NCI-H226 (cell line): ENCODE data around the gene NLRP1.
A peak's percentile ranks its signal among the peaks of the same experiment; 100 is the strongest.

Experiments used
- DNase-seq: peaks from one replicate; pipeline ENCODE4 v3.0.0-alpha.2; 2015

NLRP1 gene

DNA sequence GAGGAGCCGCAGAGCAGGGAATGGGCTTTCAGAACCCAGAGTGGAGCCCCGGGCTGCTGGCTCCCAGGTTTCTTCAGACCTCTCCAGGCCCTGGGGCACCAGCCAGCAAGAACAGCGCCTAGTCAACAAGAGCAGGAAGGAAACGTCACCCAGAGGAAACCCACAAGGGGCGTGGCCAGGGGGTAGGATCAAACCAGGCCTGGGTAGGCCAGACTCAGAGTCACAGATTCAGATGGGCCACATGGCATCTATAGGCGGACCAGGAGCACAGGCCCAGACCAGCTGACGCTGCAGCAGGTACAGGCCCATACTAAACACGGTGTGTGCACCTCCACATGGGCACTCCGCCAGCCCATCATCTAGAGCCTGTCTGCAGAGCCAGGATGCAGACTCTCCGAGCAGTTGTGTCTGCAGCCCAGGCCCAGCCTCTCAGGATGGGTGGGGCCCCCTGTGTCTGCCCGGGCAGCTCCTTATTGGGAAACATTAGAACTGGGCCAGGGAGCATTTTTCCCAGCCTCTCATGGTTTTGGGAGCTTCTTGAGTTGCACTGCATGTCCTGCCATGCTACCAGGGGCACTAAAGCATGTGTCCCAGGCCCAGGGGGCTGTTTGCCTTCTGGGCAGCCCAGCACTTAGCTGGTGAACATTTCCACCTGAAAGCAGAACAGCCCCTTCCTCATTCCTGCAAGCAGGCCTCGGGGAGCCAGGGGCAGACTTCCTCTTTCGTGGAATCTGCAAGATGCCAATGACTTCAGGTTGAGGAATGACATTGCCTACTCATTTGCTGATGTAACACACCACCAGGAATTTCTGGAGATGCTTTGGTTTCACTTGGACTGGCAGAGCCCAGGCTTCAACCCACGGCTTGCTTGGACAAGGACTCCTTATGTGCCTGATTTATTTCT lies at the start of gene NLRP1:
Gene NLRP1, minus strand, starts transcription at position 127 of the 904 bp plus-strand sequence. CDS start 552 bp downstream, outside the sequence.
- peak; percentile 97 for DNase-seq

DNA sequence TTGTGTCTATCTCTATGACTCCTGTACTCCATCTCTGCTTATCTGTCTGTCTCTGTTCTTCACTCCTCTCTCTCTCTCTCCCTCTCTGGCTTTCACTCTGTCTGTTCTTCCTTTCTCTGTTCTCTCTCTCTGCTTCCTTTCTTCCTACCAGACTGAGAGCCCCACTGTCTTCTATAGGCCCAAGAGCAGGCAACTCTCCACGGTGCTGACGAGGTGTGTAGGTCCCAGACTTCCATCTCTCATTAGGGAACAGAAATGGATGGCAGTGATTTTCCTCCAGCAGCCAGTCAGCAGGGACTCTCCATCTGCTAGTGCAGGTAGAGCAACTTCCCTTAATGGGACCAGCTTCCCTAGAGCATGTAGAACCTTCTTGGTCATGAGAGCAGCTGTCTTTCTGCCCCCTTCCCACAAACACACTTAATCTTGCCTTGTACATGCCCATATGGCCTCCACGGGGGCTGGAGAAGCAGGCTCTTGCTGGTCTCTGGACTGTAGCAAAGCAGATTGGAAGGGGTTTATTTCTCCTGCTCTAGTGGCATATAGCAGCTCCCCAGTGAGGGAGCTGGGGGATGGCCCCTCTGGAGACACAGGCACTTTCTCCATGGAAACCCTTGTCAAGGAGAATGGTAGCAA lies 47.8 kb upstream of the NLRP1 start:
- DNase-seq, result no peak

DNA sequence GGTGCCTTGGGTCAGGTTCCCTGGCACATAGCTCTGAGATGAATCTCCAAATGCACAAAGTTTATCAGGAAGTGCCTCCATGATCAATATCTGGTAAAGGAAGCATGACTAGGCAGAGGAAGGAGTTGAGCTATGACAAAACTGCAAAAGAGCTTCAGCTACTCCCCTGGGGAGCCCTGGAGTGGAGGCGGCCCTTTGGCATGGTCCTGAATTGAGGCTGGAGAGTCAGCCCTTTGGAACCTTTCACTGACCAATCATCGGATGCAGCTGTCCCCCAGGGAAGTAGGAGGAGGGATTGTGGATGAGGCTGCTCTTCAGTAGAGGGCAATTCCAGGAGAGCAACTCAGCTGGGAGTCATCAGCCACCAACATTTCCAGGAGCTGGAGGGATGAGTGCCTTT lies 46.1 kb upstream of the NLRP1 start:
- DNase-seq, result no peak

DNA sequence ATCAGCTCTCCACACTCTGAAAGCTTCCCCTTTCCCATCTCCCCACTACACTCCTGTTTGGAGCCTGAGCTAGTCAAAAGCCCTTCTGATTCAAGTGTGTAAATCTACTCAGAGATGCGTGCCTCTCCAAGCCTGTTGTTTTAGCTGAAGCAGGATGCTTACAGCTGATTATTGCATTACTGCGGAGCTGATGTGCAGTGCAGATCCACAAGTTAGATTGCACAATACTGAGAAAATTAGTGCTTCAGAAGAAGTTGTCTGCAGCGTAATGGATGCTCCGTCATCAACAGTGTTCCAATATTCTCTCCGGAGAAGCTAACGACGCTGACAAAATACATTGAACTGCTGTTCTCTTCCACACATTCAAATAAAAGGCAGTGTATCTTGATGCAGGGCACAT lies 44.8 kb upstream of the NLRP1 start:
- DNase-seq, result no peak

DNA sequence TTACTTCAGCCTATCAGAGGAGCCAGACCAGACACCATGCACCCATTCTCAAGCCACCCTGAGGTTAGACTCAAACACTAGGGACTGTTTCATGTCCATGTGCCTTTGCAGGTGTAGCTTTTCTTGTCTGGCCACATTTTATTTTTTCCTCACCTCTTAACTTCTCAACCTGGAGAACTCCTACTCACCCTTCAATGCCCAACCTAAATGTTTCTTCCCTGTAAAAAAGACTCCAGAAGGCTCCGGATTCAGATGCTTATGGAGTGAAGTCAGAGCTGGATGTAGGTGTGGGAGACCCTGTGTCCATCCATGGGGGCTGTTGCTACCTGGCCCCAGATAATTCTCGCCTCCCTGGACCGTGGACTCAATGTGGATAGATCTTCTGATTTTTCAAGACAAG lies 44.0 kb upstream of the NLRP1 start:
- no peak for DNase-seq

DNA sequence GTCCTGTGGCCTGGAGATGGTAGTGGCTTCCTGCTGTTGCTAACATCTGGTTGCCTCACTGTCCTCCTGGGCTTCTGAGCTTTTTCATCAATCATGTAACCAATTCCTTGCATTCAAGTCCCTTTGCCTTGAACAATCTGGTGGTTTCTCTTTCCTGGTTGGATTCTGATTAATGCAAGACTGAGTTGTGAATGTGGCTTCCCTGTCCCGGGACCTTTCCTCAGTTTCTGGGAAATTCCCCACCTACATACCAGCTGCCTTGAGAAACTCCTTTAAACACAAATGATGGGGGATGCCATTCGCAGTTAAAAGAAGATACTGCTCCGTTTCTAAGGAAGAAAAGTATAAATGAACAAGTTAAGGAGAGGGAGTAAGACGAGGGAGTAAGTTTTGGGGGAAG lies 39.9 kb upstream of the NLRP1 start:
- DNase-seq, result no peak

DNA sequence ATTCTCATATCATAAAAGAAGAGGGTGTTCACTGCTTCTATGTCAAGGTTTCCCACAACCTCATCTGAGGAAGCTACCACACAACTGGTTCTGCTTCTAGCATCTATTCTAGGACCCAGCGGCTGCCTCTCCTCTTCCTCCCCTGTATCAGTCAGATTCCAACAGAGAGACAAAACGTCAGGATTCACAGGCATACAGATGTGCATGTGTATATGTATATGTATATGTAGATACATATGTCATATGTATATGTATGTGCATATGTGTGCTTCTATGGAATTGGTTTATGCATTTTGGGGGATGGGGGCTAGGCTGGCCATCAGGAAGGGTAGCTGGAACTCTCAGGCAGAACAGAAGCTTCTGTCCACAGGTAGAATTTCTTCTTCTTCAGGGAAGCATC lies 37.4 kb upstream of the NLRP1 start:
- DNase-seq, result no peak

DNA sequence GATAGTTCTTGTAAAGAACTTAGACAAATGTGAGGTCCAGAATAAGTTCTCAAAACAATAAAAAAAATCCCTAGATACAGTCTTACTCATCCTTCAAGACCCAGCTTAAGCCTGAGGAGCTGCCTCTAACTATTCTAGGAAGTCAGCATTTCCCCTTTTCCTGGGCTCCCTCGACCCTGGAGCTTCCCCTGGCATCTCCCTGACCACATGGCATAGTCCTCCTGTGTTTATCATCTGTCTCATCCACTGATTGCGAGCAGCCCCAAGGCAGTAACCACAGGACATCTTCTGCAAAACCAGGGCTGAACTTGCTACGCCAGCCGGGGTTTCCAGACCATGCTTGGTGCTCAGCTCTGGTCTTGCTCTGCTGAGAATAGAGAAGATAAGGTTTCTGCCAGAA lies 36.7 kb upstream of the NLRP1 start:
- no peak for DNase-seq

DNA sequence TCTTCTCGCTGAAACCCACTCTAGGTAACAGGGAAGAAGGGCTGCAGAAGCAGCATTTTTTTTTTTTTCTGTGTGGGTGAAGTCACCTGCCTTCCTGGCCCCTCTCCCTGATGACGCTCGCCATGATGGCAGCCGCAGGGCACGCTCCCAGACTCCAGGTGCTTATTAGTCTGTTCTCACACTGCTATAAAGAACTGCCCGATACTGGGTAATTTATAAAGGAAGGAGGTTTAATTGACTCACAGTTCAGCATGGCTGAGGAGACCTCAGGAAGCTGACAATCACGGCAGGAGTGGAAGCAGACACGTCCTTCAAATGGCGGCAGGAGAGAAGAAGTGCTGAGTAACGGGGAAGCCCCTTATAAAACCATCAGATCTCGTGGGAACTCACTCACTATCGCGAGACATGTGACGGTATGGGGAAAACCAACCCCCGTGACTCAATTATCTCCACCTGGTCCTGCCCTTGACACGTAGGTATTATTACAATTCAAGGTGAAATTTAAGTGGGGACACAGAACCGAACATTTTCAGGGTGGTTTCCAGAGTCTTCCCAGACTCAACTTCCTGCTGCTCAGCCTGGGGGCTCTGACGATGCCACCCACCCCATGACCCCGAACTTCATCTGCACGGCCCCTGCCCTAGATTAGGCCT lies 34.9 kb upstream of the NLRP1 start:
- no peak for DNase-seq

DNA sequence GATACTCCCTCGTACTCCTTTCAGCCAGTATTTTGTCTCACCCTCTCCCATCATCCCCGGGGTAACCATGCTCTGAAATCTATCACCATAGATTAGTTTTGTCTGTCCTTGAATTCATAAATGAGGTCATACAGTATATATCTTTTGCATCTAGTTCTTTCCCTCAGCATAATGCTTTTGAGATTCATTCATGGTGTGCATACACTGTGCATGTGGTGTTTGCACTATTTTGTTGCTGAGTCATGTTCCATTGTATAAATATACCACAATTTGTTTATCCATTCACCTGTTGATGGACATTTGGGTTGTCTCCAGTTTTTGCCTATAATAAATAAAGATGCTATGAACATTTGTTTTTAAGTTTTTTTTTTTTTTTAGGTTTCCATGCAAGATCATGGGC lies 34.2 kb upstream of the NLRP1 start:
- no peak for DNase-seq

DNA sequence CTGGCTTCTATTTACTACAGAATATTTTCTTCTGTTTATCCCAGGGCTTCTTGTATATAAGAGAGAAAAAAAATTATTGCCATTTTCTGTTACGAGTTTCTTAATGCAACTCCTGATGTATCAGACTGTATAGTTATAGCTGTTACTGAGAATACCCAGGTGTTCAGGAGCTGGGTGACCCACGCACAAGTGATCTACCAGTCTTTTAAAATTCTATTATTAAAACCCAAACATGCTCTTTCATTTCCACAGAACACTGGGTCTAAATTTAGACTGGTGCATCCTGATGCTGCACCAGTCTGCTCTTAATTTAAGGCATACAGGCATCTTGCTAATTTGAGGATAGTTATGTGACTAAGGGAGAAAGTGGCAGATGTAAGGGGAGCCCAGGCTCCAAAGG lies 31.2 kb upstream of the NLRP1 start:
- no peak for DNase-seq

DNA sequence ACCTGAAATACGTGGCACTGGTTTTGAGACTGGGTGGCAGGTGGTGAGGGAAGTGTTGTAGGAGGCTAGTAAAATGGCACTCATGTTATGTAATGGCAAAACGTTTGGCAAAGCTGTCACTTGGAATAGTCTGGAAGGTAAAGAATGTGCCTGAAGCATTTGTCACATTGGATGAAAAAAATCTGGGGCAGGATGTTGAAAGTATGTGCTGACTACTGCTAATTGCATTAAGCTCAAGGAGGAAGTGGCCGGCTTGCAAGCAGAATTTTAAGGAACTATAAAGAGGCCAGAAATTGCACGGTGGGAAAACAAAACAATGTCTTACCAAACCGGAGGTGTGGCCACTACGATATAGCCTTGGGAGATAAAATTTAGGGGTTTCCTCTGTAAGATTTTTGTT lies 26.6 kb upstream of the NLRP1 start:
- no peak for DNase-seq

DNA sequence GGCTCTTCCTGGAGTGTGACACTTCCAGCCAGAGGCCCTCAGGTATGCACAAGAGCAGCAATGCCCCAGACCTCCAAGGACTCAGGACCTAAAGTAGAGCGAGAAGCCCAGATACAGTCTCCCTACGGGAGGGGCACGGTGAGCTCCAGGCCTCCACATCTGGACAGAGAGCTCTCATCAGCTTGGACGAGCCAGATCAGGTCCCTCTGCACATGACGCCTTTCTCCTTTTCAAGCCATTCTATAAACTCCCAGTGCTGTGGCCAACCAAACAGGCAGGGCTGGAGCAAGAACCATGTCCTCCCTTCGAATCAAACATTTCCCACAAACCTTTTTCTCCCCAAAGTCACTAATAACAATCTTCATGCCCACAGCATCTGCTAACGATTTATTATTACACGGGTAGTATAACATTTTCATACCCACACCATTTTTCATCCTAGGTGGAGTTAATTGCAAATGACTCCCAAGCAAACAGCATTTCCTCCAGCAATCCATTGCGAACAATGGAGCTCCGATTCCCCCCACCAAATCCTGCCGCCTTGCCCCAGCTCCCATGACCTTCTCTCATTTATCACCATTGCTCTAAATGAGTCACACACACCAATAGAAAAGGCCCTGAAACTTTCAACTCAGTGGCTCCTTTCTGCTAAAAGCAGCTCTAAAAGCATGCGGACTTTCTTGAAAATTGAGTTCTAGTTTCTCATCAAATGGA lies 24.2 kb upstream of the NLRP1 start:
- no peak for DNase-seq

DNA sequence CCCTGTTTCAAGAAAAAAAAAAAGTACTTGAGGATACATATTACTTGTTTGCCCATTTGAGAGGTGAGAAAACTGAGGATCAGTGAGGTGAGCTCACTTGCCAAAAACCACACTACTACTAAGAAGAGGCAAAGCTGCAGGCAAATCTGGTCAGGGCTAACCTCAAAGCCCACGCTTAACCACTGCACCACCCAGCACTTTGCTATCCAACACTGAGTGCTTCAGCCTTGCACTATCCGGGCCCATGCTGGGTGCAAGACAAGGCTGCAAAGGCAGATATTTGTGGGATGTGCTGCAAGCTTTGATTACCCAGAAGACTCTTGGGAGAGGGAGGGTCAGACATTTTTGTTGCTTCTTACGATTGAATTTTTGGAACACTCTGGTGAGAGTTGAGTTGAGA lies 23.6 kb upstream of the NLRP1 start:
- DNase-seq, result no peak

DNA sequence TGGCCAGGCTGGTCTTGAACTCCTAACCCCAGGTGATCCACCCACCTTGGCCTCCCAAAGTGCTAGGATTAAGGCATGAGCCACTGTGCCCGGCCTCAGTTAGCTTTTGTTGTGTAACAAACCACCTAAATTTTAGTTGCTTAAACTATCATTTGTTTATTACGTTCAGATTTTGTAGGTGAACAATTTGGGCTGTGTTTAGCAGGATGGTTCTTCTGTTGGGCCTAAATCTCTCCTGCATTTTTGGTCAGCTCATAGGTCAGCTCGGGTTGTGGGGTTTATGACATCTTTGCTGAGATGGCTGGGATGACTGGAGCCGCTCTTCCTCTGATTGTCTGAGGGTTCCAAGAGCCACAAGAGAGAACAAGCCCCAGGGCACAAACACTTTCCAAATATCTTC lies 21.1 kb upstream of the NLRP1 start:
- no peak for DNase-seq

DNA sequence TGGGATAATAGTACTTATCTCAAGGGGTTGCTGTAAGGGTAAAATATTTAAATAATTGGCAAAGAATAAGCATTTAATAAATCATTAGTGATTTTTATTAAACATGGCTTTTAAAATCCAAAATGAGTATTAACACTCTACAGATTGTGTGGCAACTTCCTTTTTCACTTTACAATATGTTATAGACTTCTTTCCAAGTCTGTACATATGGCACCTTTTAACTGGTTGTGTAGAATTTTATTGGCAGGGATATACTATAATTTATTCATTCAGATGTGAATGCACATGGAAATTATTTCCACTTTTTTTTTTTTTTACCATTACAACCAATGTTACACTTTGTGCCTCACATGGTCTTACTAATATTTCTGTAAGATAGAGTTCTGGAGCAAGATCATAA lies 15.7 kb upstream of the NLRP1 start:
- no peak for DNase-seq

DNA sequence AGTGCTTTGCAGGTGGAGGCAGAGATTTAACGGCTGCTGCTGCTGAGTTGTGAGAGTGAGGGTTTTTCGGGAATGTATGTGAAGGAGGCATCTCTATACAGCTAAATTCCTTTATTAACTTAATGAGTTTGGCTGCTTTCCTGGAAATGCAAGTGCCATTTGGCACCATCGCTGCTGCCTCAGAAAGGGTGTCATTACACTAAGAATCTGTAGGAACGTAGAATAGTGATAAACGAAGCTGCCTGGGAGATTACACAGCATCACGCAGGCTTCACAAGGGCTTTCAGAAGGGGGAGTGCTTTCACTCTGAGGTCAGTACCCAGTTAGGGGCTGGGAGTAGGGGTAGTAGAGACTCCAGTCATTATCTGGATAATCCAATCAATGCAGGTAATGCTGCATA lies 14.1 kb upstream of the NLRP1 start:
- DNase-seq, result no peak

DNA sequence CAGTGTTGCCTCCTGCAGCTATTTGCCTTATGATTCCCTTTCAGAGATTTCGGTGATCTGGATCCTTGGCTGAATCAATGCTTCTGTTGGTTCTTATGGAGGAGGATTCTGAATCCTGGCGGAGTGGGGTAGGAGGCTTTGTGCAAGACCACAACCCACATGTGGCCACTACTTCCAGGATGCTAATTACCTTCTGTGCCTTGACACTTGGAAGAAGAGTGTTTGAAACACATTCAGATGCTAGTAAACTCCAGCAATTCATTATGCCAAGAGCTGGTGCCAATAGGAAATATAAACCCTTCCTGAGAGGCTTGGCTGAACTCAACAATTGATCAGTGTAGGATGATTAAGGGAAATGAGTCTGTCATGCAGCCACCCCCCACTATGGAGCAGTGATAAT lies 12.1 kb upstream of the NLRP1 start:
- DNase-seq, result no peak

DNA sequence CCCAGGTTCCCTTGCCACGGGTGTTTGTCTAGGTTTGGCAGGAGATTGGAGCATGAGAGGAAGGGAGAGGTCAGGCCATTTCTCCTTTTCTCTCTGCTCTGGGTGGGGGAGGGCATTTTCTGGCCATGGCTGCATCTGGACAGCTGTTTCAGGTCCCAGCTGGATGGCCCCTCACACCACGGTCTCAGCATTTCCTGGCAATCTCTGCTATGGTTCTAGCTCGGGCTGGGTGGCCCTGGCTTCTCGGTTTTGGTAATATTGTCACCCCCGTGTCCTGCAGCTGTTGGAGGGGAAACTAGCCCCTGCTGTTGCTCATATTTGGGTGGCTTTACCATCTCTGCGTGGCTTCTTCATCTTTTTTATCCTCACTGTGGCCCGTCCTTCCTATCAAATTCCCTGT lies 11.5 kb upstream of the NLRP1 start:
- no peak for DNase-seq

DNA sequence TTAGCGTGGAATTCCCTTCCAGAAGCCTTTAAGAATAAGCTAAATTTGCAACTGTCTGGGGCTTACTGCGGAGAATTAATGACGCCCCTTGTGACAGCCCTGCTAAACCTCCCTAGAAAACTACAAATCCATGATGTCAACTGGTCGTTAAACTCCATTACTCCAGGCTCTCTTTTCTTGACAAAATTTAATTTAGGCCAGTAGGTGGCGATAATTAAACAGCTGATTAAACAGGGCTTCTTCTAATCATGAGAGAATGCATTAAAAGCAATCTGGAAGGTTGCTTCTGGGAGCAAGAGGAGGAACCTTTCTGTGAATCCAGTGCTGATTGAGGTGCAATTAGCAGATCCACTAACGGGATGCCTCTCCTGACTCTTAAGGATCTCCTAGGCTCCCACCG lies 8.1 kb upstream of the NLRP1 start:
- peak; percentile 12 for DNase-seq

DNA sequence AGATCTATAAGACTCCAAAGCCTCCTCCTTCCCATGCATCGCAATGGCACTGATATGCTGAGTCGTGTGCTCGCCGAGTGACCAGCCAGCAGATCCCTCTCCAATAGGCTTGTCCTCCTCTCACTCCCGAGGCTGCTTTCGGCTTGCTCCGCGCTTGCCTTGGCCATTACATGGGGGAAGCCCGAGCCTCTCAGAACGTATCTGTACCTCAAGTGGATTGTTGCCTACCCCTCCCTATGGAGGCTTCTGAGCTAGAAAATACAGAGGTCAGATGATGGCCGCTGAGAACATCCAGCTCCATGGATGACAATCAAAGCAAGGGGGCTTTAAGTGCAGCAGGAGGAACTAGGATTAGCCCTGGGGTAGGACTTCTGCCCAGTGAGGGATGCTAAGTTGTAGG lies 7.7 kb upstream of the NLRP1 start:
- DNase-seq, result no peak

DNA sequence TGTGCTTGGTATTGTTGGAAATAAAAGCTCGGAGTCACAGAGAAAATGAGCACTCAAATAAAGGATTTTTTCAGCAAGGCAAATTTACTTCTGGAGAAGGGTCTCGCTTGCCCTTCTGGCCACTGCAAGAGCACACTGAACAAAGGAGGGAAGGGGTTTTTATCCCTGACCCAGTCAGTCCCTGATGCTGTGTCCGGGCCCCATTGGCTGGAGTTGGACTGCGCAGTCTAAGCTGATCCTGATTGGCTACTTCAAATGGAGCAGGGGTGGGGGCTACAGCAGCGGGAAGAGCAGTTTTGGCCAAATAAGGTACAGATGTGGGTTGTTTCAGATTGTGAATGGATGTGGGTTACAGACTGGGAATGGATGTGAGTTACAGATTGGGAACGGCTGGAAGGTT lies 4.3 kb upstream of the NLRP1 start:
- DNase-seq, result no peak

DNA sequence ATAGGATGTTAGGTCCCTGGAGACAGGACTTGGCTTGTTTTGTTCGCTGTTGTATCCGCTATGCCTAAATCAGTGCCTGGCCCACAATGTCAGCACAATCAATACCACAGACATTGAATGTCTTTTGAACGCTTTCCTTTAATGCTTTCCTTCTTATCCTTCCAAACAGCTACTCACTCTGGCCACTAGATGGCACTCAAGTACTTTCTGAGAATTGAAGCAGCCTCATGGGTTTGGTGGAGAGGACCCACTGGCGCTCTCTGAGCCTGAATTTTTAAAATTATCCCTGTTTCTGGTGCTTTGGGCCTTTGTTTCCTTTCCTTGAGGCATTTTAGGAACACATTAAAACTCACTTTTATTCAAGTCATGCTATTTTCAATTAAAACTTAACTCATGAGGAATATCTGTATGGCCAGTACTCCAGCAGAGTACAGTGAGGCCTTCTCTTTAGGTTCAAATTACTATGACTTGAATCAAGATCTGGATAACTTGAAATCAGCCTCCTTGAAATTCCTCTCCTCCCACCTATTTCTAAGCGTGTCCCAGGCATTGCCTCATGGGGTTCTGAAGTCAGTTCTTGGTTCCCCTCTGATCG lies 3.2 kb upstream of the NLRP1 start:
- peak; percentile 45 for DNase-seq
